AG09309 (cell line): ENCODE results near the gene ASPSCR1.

ENCODE experiments used
- DNase-seq: peaks from one replicate; pipeline ENCODE4 v3.0.0-alpha.2; 2010; ENCODE audit warnings: low read depth
- H3K4me3 ChIP-seq: 2 replicates; pipeline ENCODE4 v1.5.1; 2011; ENCODE audit warnings: mild to moderate bottlenecking, low read depth, low read length, moderate library complexity; ENCODE audit not compliant: control insufficient read depth
- CTCF ChIP-seq: IDR thresholded peaks from 2 replicates; pipeline ENCODE4 v1.5.1; 2011; ENCODE audit warnings: mild to moderate bottlenecking, low read depth, low read length, inconsistent platforms; ENCODE audit not compliant: insufficient read depth, control insufficient read depth; ENCODE audit errors: missing control alignments

The ASPSCR1 gene

GRCh38 chr17:82004517-82005455, 27.4 kb downstream of the ASPSCR1 start:
- no peak overlapping the region for H3K4me3 ChIP-seq
- TF ChIP-seq CTCF = no peak
- DNase-seq = no peak

- no peak overlapping the region for H3K4me3 ChIP-seq
- TF ChIP-seq CTCF = no peak
- no peak for DNase-seq
These were observed 28.4 kb downstream of the ASPSCR1 start for GRCh38 chr17:82005701-82006348.

- TF ChIP-seq CTCF = no peak
- H3K4me3 ChIP-seq = no peak overlapping the region
- DNase-seq = no peak
These were observed 29.2 kb downstream of the ASPSCR1 start for GRCh38 chr17:82006468-82007227.

GRCh38 chr17:82007228-82007494, 29.7 kb downstream of the ASPSCR1 start:
- no peak overlapping the region for H3K4me3 ChIP-seq
- no peak for DNase-seq
- TF ChIP-seq CTCF = no peak

GRCh38 chr17:82007495-82008257, 30.2 kb downstream of the ASPSCR1 start:
- H3K4me3 ChIP-seq = no peak overlapping the region
- DNase-seq = no peak
- no peak for TF ChIP-seq CTCF
